HepG2 (cell line): ENCODE measurements around the gene NDUFB3. TPM values are rescaled to one million over a fixed set of nuclear protein-coding genes. Genes with fewer than 3 reads are reported as not detected.

Source experiments
- EED ChIP-seq: sonication (generic); formaldehyde crosslinking; IDR thresholded peaks from 2 replicates; pipeline ENCODE4 v1.5.0; 2020; ENCODE audit warnings: mild to moderate bottlenecking, missing genetic modification reagents
- ELF3 ChIP-seq: IDR thresholded peaks from 2 replicates; pipeline ENCODE4 v1.6.1; 2016; ENCODE audit warnings: missing genetic modification reagents, missing compliant biosample characterization
- FLYWCH1 ChIP-seq: sonication (generic); formaldehyde crosslinking; IDR thresholded peaks from 2 replicates; pipeline ENCODE4 v1.8.1; 2023; ENCODE audit warnings: mild to moderate bottlenecking, missing genetic modification reagents
- KDM1A ChIP-seq: IDR thresholded peaks from 2 replicates; pipeline ENCODE4 v1.6.1; 2016; ENCODE audit warnings: missing compliant biosample characterization
- KLF12 ChIP-seq: sonication (generic); formaldehyde crosslinking; IDR thresholded peaks from 2 replicates; pipeline ENCODE4 v1.4.0; 2020; ENCODE audit warnings: missing genetic modification reagents, borderline replicate concordance
- NKX3-1 ChIP-seq: sonication (generic); formaldehyde crosslinking; IDR thresholded peaks from 2 replicates; pipeline ENCODE4 v1.5.0; 2020; ENCODE audit warnings: missing genetic modification reagents
- NPAS2 ChIP-seq: sonication (generic); formaldehyde crosslinking; IDR thresholded peaks from 2 replicates; pipeline ENCODE4 v1.8.0; 2022; ENCODE audit warnings: mild to moderate bottlenecking, missing genetic modification reagents, borderline replicate concordance
- RORA ChIP-seq: sonication (generic); formaldehyde crosslinking; IDR thresholded peaks from 2 replicates; pipeline ENCODE4 v1.5.0; 2020; ENCODE audit warnings: mild to moderate bottlenecking, missing genetic modification reagents, moderate library complexity
- SMAD9 ChIP-seq: sonication (generic); formaldehyde crosslinking; IDR thresholded peaks from 2 replicates; pipeline ENCODE4 v1.5.1; 2020; ENCODE audit warnings: mild to moderate bottlenecking, missing genetic modification reagents
- SMC3 ChIP-seq: IDR thresholded peaks from 2 replicates; pipeline ENCODE4 v1.6.1; 2011; ENCODE audit warnings: low read length, improper control_type of control experiment
- ZFP1 ChIP-seq: IDR thresholded peaks from 2 replicates; pipeline ENCODE4 v1.6.1; 2016
- ZFP36 ChIP-seq: fragments of 150-350 bp; IDR thresholded peaks from 2 replicates; pipeline ENCODE4 v1.6.1; 2018; ENCODE audit warnings: borderline replicate concordance, low read length, low read depth; ENCODE audit not compliant: partially characterized antibody
- ZNF563 ChIP-seq: sonication (generic); formaldehyde crosslinking; IDR thresholded peaks from 2 replicates; pipeline ENCODE4 v1.8.0; 2022; ENCODE audit warnings: mild to moderate bottlenecking, moderate library complexity, missing genetic modification reagents
- ZNF572 ChIP-seq: sonication (generic); formaldehyde crosslinking; IDR thresholded peaks from 2 replicates; pipeline ENCODE4 v1.5.1; 2020; ENCODE audit warnings: mild to moderate bottlenecking, missing genetic modification reagents
- ZNF788 ChIP-seq: sonication (generic); formaldehyde crosslinking; IDR thresholded peaks from 2 replicates; pipeline ENCODE4 v1.5.0; 2020; ENCODE audit warnings: mild to moderate bottlenecking, missing genetic modification reagents, borderline replicate concordance
- ZSCAN20 ChIP-seq: sonication (generic); formaldehyde crosslinking; IDR thresholded peaks from 2 replicates; pipeline ENCODE4 v1.4.0; 2020; ENCODE audit warnings: missing genetic modification reagents, mild to moderate bottlenecking, borderline replicate concordance
- polyA plus RNA-seq, 8 experiments: library from polyadenylated mRNA; depleted of rRNA in 3 of 8; stranded (reverse) in 7 of 8; unstranded in 1 of 8; fragments of >200 nt; fragmentation: Illumina TruSeq in 4 of 8; extraction: Trizol in 4 of 8; gene quantifications; 2 replicates each; pipeline versions ENCODE4 v1.2.1 to v1.2.3, GENCODE V29; 2011 to 2016; ENCODE audit warnings: low read depth in 4 of 8, missing spikeins in 1 of 8, mixed read lengths in 1 of 8; ENCODE audit not compliant: insufficient read depth in 1 of 8
- total RNA-seq, 5 experiments: library from RNA; depleted of rRNA; stranded (reverse); fragments of >200 nt; fragmentation: Illumina TruSeq; extraction: Trizol; gene quantifications; 2 replicates each; pipeline ENCODE4 v1.2.3, GENCODE V29; 2016; ENCODE audit warnings: low read depth in 1 of 5
- TF ChIP-seq, protein P1 (sequence below): IDR thresholded peaks from 2 replicates; pipeline ENCODE4 v1.6.1; 2016; ENCODE audit warnings: low read depth
- TF ChIP-seq, protein P2 (sequence below): sonication (generic); formaldehyde crosslinking; IDR thresholded peaks from 2 replicates; pipeline ENCODE4 v1.4.0; 2020; ENCODE audit warnings: missing genetic modification reagents
- TF ChIP-seq, protein P3 (sequence below): sonication (generic); formaldehyde crosslinking; IDR thresholded peaks from 2 replicates; pipeline ENCODE4 v1.5.0; 2020; ENCODE audit warnings: mild to moderate bottlenecking, missing genetic modification reagents, borderline replicate concordance
- TF ChIP-seq, protein P4 (sequence below): fragments of 450-650 bp; IDR thresholded peaks from 2 replicates; pipeline ENCODE4 v1.6.1; 2016

The NDUFB3 gene
- total and polyA plus RNA-seq, 2 of the 13 experiments (the other 11 are each of a cell fraction or from before 2014, with no cell fraction given), result 50.7 to 159 TPM

DNA sequence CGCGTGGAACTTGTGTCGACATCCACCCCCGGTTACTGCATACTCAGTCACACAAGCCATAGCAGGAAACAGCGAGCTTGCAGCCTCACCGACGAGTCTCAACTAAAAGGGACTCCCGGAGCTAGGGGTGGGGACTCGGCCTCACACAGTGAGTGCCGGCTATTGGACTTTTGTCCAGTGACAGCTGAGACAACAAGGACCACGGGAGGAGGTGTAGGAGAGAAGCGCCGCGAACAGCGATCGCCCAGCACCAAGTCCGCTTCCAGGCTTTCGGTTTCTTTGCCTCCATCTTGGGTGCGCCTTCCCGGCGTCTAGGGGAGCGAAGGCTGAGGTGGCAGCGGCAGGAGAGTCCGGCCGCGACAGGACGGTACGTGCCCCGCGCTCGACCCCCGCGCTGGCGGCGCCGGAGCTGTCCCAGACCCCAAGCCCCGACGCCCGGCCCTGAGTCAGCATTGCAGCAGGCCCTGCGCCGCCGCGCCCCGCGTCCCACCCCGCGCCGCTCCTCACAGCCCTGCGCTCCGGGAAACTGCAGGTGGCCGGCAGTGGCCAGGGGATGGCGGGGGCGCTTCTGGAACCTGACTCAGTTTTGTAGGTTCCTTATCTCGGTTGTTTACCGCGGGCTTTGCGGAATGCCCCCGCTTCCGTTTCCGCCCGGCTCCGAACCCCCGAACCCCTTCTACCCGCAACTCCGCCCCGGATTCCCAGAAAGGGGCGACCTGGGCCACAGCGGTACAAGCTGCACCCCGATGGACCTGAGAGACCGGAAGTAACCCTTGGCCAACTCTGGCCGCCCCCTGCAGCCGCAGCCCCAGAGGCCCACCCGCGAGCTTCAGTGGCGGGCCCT is 44.5 kb downstream of the NDUFB3 start, which contains the start of gene CFLAR (continued):
- TF ChIP-seq ZNF788 (peak; percentile 76; the same call in 1 of the 2 replicates), NPAS2 (CRISPR knock-in tag) (no peak), EED (CRISPR knock-in tag) (peak; percentile 91), ZFP36 (no peak), ZSCAN20 (CRISPR knock-in tag) (peak; percentile 95; the same call in 1 of the 2 replicates), FLYWCH1 (CRISPR knock-in tag) (no peak; the same call in none of the 2 replicates), ZNF563 (CRISPR knock-in tag) (no peak; the same call in 1 of the 2 replicates), KLF12 (CRISPR knock-in tag) (0 out of 2 replicates have a peak, but pooled peaks have one; percentile 76), ZFP1 (CRISPR knock-in tag) (no peak), RORA (CRISPR knock-in tag) (peak; percentile 73; the same call in 1 of the 2 replicates), SMC3 (no peak), SMAD9 (CRISPR knock-in tag) (no peak), ZNF572 (CRISPR knock-in tag) (peak; percentile 65; the same call in 1 of the 2 replicates), NKX3-1 (CRISPR knock-in tag) (no peak; the same call in none of the 2 replicates), KDM1A (CRISPR knock-in tag) (no peak), ELF3 (CRISPR knock-in tag) (peak; percentile 54; the same call in 1 of the 2 replicates)
- TF ChIP-seq, protein P1, sequence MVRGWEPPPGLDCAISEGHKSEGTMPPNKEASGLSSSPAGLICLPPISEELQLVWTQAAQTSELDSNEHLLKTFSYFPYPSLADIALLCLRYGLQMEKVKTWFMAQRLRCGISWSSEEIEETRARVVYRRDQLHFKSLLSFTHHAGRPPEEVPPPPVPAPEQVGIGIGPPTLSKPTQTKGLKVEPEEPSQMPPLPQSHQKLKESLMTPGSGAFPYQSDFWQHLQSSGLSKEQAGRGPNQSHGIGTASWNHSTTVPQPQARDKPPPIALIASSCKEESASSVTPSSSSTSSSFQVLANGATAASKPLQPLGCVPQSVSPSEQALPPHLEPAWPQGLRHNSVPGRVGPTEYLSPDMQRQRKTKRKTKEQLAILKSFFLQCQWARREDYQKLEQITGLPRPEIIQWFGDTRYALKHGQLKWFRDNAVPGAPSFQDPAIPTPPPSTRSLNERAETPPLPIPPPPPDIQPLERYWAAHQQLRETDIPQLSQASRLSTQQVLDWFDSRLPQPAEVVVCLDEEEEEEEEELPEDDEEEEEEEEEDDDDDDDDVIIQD (CRISPR knock-in tag), result no peak; the same call in 1 of the 2 replicates
- TF ChIP-seq, protein P2, sequence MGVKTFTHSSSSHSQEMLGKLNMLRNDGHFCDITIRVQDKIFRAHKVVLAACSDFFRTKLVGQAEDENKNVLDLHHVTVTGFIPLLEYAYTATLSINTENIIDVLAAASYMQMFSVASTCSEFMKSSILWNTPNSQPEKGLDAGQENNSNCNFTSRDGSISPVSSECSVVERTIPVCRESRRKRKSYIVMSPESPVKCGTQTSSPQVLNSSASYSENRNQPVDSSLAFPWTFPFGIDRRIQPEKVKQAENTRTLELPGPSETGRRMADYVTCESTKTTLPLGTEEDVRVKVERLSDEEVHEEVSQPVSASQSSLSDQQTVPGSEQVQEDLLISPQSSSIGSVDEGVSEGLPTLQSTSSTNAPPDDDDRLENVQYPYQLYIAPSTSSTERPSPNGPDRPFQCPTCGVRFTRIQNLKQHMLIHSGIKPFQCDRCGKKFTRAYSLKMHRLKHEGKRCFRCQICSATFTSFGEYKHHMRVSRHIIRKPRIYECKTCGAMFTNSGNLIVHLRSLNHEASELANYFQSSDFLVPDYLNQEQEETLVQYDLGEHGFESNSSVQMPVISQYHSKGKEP (CRISPR knock-in tag), result no peak
- TF ChIP-seq, protein P3, sequence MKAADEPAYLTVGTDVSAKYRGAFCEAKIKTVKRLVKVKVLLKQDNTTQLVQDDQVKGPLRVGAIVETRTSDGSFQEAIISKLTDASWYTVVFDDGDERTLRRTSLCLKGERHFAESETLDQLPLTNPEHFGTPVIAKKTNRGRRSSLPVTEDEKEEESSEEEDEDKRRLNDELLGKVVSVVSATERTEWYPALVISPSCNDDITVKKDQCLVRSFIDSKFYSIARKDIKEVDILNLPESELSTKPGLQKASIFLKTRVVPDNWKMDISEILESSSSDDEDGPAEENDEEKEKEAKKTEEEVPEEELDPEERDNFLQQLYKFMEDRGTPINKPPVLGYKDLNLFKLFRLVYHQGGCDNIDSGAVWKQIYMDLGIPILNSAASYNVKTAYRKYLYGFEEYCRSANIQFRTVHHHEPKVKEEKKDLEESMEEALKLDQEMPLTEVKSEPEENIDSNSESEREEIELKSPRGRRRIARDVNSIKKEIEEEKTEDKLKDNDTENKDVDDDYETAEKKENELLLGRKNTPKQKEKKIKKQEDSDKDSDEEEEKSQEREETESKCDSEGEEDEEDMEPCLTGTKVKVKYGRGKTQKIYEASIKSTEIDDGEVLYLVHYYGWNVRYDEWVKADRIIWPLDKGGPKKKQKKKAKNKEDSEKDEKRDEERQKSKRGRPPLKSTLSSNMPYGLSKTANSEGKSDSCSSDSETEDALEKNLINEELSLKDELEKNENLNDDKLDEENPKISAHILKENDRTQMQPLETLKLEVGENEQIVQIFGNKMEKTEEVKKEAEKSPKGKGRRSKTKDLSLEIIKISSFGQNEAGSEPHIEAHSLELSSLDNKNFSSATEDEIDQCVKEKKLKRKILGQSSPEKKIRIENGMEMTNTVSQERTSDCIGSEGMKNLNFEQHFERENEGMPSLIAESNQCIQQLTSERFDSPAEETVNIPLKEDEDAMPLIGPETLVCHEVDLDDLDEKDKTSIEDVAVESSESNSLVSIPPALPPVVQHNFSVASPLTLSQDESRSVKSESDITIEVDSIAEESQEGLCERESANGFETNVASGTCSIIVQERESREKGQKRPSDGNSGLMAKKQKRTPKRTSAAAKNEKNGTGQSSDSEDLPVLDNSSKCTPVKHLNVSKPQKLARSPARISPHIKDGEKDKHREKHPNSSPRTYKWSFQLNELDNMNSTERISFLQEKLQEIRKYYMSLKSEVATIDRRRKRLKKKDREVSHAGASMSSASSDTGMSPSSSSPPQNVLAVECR (CRISPR knock-in tag), result peak; percentile 89; the same call in 1 of the 2 replicates
- TF ChIP-seq, protein P4, sequence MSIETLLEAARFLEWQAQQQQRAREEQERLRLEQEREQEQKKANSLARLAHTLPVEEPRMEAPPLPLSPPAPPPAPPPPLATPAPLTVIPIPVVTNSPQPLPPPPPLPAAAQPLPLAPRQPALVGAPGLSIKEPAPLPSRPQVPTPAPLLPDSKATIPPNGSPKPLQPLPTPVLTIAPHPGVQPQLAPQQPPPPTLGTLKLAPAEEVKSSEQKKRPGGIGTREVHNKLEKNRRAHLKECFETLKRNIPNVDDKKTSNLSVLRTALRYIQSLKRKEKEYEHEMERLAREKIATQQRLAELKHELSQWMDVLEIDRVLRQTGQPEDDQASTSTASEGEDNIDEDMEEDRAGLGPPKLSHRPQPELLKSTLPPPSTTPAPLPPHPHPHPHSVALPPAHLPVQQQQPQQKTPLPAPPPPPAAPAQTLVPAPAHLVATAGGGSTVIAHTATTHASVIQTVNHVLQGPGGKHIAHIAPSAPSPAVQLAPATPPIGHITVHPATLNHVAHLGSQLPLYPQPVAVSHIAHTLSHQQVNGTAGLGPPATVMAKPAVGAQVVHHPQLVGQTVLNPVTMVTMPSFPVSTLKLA, result 0 out of 2 replicates have a peak, but pooled peaks have one; percentile 20
